ENCODE results near the gene BMAL1.

DNA sequence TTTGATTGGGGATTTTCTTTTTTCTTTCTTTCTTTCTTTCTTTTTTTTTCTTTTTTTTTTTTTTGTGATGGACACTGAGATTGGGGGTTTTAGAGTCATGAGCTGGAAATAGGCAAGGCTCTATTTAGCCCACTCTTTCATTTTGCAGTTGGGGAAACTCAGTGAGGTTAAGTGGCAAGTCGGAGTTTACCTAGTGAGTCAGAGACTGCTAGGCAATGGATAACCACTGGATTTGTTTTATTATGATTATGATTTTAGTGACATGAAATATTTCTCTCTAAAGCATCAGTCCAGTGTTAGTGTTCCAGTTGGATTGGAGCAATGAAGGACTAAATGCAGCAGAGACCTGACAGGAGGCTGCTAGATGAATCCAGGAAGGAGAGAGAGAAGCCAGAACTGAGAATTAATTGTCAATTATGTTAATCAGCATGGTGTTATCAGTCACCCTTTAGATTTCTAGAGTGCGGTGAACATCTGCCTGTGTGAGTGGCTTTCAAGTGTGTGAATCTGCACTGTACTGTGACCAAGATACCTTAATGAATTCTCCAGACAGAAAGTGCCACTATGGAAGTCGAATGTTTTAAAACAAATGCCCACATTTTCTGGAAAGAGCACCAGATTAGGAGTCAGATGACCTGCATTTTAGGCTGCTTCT, 10.9 kb downstream of the BMAL1 start:
- TF ChIP-seq, protein P1, sequence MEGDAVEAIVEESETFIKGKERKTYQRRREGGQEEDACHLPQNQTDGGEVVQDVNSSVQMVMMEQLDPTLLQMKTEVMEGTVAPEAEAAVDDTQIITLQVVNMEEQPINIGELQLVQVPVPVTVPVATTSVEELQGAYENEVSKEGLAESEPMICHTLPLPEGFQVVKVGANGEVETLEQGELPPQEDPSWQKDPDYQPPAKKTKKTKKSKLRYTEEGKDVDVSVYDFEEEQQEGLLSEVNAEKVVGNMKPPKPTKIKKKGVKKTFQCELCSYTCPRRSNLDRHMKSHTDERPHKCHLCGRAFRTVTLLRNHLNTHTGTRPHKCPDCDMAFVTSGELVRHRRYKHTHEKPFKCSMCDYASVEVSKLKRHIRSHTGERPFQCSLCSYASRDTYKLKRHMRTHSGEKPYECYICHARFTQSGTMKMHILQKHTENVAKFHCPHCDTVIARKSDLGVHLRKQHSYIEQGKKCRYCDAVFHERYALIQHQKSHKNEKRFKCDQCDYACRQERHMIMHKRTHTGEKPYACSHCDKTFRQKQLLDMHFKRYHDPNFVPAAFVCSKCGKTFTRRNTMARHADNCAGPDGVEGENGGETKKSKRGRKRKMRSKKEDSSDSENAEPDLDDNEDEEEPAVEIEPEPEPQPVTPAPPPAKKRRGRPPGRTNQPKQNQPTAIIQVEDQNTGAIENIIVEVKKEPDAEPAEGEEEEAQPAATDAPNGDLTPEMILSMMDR (IDR thresholded peaks at IDR 0.05), result no peak
- TF ChIP-seq POLR2A (IDR thresholded peaks at IDR 0.05), result no peak
